ENCODE results near the gene CLDN16. TPM values are rescaled to one million over a fixed set of nuclear protein-coding genes. Genes with fewer than 3 reads are reported as not detected.

The CLDN16 gene
- total RNA-seq, 2 experiments from 2014 or later = not detected

GRCh38 chr3:190455828-190456227 is 67.9 kb downstream of the CLDN16 start:
- TF ChIP-seq, protein P1, sequence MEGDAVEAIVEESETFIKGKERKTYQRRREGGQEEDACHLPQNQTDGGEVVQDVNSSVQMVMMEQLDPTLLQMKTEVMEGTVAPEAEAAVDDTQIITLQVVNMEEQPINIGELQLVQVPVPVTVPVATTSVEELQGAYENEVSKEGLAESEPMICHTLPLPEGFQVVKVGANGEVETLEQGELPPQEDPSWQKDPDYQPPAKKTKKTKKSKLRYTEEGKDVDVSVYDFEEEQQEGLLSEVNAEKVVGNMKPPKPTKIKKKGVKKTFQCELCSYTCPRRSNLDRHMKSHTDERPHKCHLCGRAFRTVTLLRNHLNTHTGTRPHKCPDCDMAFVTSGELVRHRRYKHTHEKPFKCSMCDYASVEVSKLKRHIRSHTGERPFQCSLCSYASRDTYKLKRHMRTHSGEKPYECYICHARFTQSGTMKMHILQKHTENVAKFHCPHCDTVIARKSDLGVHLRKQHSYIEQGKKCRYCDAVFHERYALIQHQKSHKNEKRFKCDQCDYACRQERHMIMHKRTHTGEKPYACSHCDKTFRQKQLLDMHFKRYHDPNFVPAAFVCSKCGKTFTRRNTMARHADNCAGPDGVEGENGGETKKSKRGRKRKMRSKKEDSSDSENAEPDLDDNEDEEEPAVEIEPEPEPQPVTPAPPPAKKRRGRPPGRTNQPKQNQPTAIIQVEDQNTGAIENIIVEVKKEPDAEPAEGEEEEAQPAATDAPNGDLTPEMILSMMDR (IDR thresholded peaks at IDR 0.05) = no peak
- Histone ChIP-seq H3K9me3 (ENCODE audit: control insufficient read depth in 1 of 2, insufficient read depth in 1 of 2, low read length in 2 of 2) (no peaks in the 10 kb centered on the region), H3K36me3 (ENCODE audit: insufficient read depth, low read length) (no peaks in the 10 kb centered on the region), H3K27me3 (ENCODE audit: control insufficient read depth in 1 of 2, insufficient read depth in 2 of 2, low read length in 2 of 2) (no peaks in the 10 kb centered on the region), H3K4me3 (ENCODE audit: low read length) (no peak overlapping the region), H3K4me1 (ENCODE audit: insufficient read depth, low read length) (no peaks in the 10 kb centered on the region), H3K27ac (ENCODE audit: low read depth in 1 of 2, low read length in 2 of 2) (no peak overlapping the region)
- no peaks in the 10 kb centered on the region for H3K4me1 Mint-ChIP-seq (ENCODE audit: low read depth)
- POLR2A ChIA-PET = no interaction called here
- no peak for DNase-seq
- intact Hi-C loops (cut with DNase I, micrococcal nuclease) = no loop called here
- no peak overlapping the region for H3K4me3 Mint-ChIP-seq
- H3K27ac Mint-ChIP-seq = no peak overlapping the region
- no peaks in the 10 kb centered on the region for H3K9me3 Mint-ChIP-seq
- H3K27me3 Mint-ChIP-seq = peaks cover 18% of the 10 kb centered on the region
- CTCF ChIA-PET = no interaction called here
- no peaks in the 10 kb centered on the region for H3K36me3 Mint-ChIP-seq (ENCODE audit: low read depth)
- no peak for ATAC-seq (ENCODE audit: poor library complexity)

DNA sequence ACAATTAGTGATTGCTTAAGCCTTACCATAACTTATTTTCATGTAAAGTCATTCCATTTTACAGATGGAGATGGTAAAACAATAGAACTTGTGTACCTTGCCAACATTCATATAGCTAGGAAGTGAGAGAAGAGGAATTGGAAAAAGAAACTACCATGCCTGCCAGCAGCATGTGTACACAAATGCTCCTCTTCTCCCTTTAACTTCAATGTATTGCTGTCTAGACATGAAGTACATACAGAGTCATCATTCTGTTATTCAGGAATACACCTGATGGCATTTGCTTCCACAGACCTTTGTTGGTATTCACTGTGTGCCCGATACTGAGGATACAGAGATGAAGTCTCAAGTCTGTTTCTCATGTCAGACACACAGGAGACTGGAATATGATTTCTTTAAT is 68.8 kb downstream of the CLDN16 start:
- no peaks in the 10 kb centered on the region for H3K4me1 ChIP-seq (ENCODE audit: insufficient read depth, low read length)
- H3K4me3 ChIP-seq (ENCODE audit: low read length) = no peak overlapping the region
- Mint-ChIP-seq H3K27ac (no peak overlapping the region), H3K27me3 (peaks cover 24% of the 10 kb centered on the region), H3K9me3 (no peaks in the 10 kb centered on the region), H3K4me3 (no peak overlapping the region), H3K36me3 (ENCODE audit: low read depth) (no peaks in the 10 kb centered on the region), H3K4me1 (ENCODE audit: low read depth) (no peaks in the 10 kb centered on the region)
- intact Hi-C loops (cut with DNase I, micrococcal nuclease) = no loop called here
- no peaks in the 10 kb centered on the region for H3K36me3 ChIP-seq (ENCODE audit: insufficient read depth, low read length)
- no peaks in the 10 kb centered on the region for H3K9me3 ChIP-seq (ENCODE audit: control insufficient read depth in 1 of 2, insufficient read depth in 1 of 2, low read length in 2 of 2)
- H3K27ac ChIP-seq (ENCODE audit: low read depth in 1 of 2, low read length in 2 of 2) = no peak overlapping the region
- H3K27me3 ChIP-seq (ENCODE audit: control insufficient read depth in 1 of 2, insufficient read depth in 2 of 2, low read length in 2 of 2) = no peaks in the 10 kb centered on the region
- ChIA-PET POLR2A (no interaction called here), CTCF (no interaction called here)
- TF ChIP-seq, protein P1 (IDR thresholded peaks at IDR 0.05) = no peak
- no peak for ATAC-seq (ENCODE audit: poor library complexity)
- no peak for DNase-seq

- H3K27ac ChIP-seq (ENCODE audit: low read depth in 1 of 2, low read length in 2 of 2) = no peak overlapping the region
- no peak overlapping the region for H3K4me3 Mint-ChIP-seq
- no peaks in the 10 kb centered on the region for H3K36me3 Mint-ChIP-seq (ENCODE audit: low read depth)
- H3K9me3 ChIP-seq (ENCODE audit: control insufficient read depth in 1 of 2, insufficient read depth in 1 of 2, low read length in 2 of 2) = no peaks in the 10 kb centered on the region
- no peaks in the 10 kb centered on the region for H3K4me1 ChIP-seq (ENCODE audit: insufficient read depth, low read length)
- no peak for ATAC-seq (ENCODE audit: poor library complexity)
- intact Hi-C loops (cut with DNase I, micrococcal nuclease) = no loop called here
- TF ChIP-seq, protein P1 (IDR thresholded peaks at IDR 0.05) = no peak
- peaks cover 37% of the 10 kb centered on the region for H3K27me3 Mint-ChIP-seq
- POLR2A ChIA-PET = interaction anchor here (0.9 kb wide), 1 partner anchor 57 kb away, joined by 3 read pairs; no protein-coding TSS in a partner anchor
- H3K27me3 ChIP-seq (ENCODE audit: control insufficient read depth in 1 of 2, insufficient read depth in 2 of 2, low read length in 2 of 2) = peaks cover 0 to 4% of the 10 kb centered on the region in 2 experiments
- no peaks in the 10 kb centered on the region for H3K4me1 Mint-ChIP-seq (ENCODE audit: low read depth)
- H3K4me3 ChIP-seq (ENCODE audit: low read length) = no peak overlapping the region
- CTCF ChIA-PET = no interaction called here
- no peak overlapping the region for H3K27ac Mint-ChIP-seq
- H3K9me3 Mint-ChIP-seq = no peaks in the 10 kb centered on the region
- H3K36me3 ChIP-seq (ENCODE audit: insufficient read depth, low read length) = no peaks in the 10 kb centered on the region
- DNase-seq = no peak
Measured at GRCh38 chr3:190458040-190458439, 70.1 kb downstream of the CLDN16 start.

Other genes with a start within 250 kb of the CLDN16 start
- under 1 TPM; 0.80 to 0.95 TPM for gene CLDN1, start 65.7 kb upstream of the CLDN16 start, total RNA-seq
- gene TMEM207, start 61.7 kb downstream of the CLDN16 start, total RNA-seq = not detected
- 10 to 100 TPM; 13.7 to 14.7 TPM for gene IL1RAP, start 125.9 kb downstream of the CLDN16 start, total RNA-seq